ENCODE measurements around the gene SDF2.

DNA sequence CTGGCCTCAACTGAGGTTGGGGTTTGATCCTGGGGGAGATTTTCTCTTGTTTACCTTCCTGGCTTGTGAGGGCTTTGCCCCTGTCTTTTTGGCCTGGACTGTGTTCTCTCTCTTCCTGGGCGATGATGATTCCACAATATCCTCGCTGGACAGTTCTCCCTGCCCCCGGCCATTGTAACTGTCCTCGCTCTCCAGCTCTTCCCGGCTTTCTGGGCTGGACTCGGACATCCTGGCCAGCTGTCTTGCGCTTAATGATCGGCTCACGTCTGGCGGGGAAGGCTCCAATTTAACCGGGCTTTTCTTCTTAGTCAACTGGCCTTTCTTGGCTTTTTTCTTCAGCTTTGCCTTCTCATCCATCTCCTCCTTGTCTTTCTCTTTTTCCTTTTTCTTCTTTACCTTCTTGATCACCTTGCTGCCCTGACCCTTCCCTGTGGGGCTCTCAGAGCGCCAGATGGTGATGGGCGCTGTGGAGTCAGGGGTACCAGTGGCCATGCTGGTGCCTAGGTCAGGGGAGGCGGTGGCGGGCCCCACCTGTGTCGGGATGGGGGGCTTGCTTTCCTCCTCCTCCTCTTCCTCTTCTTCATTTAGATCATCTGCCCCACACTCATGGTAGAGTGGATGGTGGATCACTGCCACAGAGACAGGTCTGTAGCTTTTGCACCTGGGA, 42.0 kb upstream of the SDF2 start:
- TF ChIP-seq CTCF (conservative IDR thresholded peaks at IDR 0.05 in 1 of 2, IDR thresholded peaks at IDR 0.05 in 1 of 2; ENCODE audit: low read depth in 1 of 2, low read length in 2 of 2), result no peak
- no peak for TF ChIP-seq EZH2 (IDR thresholded peaks at IDR 0.05; ENCODE audit: low read length, missing control alignments)

Measured in fibroblast of lung (primary cell).